K562 (cell line): Measurements from ENCODE around the gene ZNF410.
"Not testable (repeated sequence)": the region's sequence is repeated elsewhere in the genome, so short reads cannot be mapped to it uniquely, and the experiment has no call there.

Experiments
- CHD4 ChIP-seq: fragments of 200-600 bp; sonication (generic); IDR thresholded peaks from 3 replicates; pipeline ENCODE4 v1.6.1; 2012; ENCODE audit warnings: low read depth, mild to moderate bottlenecking, mixed read lengths, low read length, inconsistent platforms; ENCODE audit not compliant: insufficient read depth, insufficient replicate concordance, poor library complexity, severe bottlenecking
- EP300 ChIP-seq: IDR thresholded peaks from 2 replicates; pipeline ENCODE4 v1.6.1; 2012; ENCODE audit warnings: low read length, improper control_type of control experiment
- MTA1 ChIP-seq: fragments of 450-650 bp; IDR thresholded peaks from 2 replicates; pipeline ENCODE4 v1.6.1; 2017; ENCODE audit warnings: borderline replicate concordance
- RAD21 ChIP-seq, 2 experiments: fragments of 250-450 bp in 1 of 2; fragments of 450-650 bp in 1 of 2; sonication (Bioruptor Pico) in 1 of 2; formaldehyde crosslinking in 1 of 2; IDR thresholded peaks in 1 of 2; conservative IDR thresholded peaks in 1 of 2; 2 replicates each; pipeline versions ENCODE4 v1.4.0 to v1.8.0; 2020 to 2022; ENCODE audit warnings: mild to moderate bottlenecking in 2 of 2, moderate library complexity in 1 of 2
- SIN3A ChIP-seq, 2 experiments: fragments of 150-350 bp in 1 of 2; IDR thresholded peaks; 2 replicates each; pipeline ENCODE4 v1.6.1; 2011 to 2016; ENCODE audit warnings: borderline replicate concordance in 2 of 2, low read depth in 2 of 2, low read length in 2 of 2, mild to moderate bottlenecking in 2 of 2, moderate library complexity in 2 of 2; ENCODE audit not compliant: control insufficient read depth in 1 of 2
- U2AF1 ChIP-seq: fragments of 200-400 bp; formaldehyde crosslinking; optimal IDR thresholded peaks from 2 replicates; pipeline ENCODE3; 2017; ENCODE audit warnings: mild to moderate bottlenecking, low read depth, low read length, moderate library complexity
- ZNF174 ChIP-seq: fragments of 250-450 bp; sonication (Bioruptor Pico); IDR thresholded peaks from 2 replicates; pipeline ENCODE4 v1.4.0; 2020; ENCODE audit warnings: mild to moderate bottlenecking
- ZNF253 ChIP-seq: fragments of 250-450 bp; sonication (Bioruptor Pico); conservative IDR thresholded peaks from 2 replicates; pipeline ENCODE4 v1.6.1; 2021; ENCODE audit warnings: mild to moderate bottlenecking
- TF ChIP-seq, protein P1 (sequence below): fragments of 450-650 bp; IDR thresholded peaks from 2 replicates; pipeline ENCODE4 v1.6.1; 2016; ENCODE audit warnings: low read depth
- TF ChIP-seq, protein P2 (sequence below), 3 experiments: IDR thresholded peaks in 2 of 3; conservative IDR thresholded peaks in 1 of 3; 2 replicates each; pipeline ENCODE4 v1.5.1; 2011 to 2012; ENCODE audit warnings: low read length in 3 of 3, mild to moderate bottlenecking in 3 of 3, control low read depth in 2 of 3, improper control_type of control experiment in 1 of 3, inconsistent platforms in 1 of 3, low read depth in 1 of 3, mixed read lengths in 1 of 3, moderate library complexity in 1 of 3; ENCODE audit not compliant: insufficient read depth in 2 of 3
- TF ChIP-seq, protein P3 (sequence below): fragments of 450-650 bp; IDR thresholded peaks from 2 replicates; pipeline ENCODE4 v1.6.1; 2017; ENCODE audit warnings: antibody characterized with exemption, mild to moderate bottlenecking
- TF ChIP-seq, protein P4 (sequence below): fragments of 450-650 bp; IDR thresholded peaks from 2 replicates; pipeline ENCODE4 v1.6.1; 2016; ENCODE audit warnings: borderline replicate concordance

DNA sequence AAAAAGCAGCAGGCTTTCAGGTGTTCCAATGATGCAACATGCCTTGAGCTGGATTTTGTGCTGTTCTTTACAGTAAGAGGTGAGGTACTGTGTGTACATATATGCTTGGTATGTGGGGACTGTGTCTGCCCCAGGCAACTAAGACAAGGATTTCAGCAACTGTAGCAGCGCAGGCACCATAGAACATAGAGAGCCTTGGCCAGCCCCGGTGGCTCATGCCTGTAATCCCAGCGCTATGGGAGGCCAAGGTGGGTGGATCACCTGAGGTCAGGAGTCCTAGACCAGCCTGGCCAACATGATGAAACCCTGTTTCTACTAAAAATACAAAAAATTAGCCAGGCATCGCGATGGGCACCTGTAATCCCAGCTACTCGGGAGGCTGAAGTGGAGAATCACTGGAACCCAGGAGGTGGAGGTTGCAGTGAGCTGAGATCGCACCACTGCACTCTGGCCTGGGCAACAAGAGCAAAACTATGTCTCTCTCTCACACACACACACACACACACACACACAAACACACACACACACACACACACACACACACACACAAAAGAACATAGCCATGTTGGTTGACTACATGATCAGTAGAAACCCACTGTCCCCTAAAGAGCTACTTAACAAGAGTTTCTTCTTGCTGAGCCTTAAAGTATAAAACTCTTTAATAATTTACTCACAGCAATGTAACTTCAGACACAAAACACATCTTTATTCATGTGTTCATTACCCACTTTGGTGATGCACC is 48.2 kb upstream of the ZNF410 start:
- TF ChIP-seq, protein P1, sequence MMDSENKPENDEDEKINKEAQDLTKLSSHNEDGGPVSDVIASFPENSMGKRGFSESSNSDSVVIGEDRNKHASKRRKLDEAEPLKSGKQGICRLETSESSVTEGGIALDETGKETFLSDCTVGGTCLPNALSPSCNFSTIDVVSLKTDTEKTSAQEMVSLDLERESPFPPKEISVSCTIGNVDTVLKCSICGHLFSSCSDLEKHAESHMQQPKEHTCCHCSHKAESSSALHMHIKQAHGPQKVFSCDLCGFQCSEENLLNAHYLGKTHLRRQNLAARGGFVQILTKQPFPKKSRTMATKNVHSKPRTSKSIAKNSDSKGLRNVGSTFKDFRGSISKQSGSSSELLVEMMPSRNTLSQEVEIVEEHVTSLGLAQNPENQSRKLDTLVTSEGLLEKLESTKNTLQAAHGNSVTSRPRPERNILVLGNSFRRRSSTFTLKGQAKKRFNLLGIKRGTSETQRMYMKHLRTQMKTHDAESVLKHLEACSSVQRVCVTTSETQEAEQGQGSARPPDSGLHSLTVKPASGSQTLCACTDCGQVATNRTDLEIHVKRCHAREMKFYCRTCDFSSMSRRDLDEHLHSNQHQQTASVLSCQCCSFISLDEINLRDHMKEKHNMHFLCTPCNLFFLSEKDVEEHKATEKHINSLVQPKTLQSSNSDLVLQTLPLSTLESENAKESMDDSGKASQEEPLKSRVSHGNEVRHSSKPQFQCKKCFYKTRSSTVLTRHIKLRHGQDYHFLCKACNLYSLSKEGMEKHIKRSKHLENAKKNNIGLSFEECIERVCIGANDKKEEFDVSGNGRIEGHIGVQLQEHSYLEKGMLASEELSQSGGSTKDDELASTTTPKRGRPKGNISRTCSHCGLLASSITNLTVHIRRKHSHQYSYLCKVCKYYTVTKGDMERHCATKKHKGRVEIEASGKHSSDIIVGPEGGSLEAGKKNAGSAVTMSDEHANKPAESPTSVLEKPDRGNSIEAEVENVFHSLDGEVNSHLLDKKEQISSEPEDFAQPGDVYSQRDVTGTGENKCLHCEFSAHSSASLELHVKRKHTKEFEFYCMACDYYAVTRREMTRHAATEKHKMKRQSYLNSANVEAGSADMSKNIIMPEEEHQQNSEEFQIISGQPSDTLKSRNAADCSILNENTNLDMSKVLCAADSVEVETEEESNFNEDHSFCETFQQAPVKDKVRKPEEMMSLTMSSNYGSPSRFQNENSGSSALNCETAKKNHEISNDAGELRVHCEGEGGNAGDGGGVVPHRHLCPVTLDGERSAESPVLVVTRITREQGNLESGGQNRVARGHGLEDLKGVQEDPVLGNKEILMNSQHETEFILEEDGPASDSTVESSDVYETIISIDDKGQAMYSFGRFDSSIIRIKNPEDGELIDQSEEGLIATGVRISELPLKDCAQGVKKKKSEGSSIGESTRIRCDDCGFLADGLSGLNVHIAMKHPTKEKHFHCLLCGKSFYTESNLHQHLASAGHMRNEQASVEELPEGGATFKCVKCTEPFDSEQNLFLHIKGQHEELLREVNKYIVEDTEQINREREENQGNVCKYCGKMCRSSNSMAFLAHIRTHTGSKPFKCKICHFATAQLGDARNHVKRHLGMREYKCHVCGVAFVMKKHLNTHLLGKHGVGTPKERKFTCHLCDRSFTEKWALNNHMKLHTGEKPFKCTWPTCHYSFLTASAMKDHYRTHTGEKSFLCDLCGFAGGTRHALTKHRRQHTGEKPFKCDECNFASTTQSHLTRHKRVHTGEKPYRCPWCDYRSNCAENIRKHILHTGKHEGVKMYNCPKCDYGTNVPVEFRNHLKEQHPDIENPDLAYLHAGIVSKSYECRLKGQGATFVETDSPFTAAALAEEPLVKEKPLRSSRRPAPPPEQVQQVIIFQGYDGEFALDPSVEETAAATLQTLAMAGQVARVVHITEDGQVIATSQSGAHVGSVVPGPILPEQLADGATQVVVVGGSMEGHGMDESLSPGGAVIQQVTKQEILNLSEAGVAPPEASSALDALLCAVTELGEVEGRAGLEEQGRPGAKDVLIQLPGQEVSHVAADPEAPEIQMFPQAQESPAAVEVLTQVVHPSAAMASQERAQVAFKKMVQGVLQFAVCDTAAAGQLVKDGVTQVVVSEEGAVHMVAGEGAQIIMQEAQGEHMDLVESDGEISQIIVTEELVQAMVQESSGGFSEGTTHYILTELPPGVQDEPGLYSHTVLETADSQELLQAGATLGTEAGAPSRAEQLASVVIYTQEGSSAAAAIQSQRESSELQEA = not testable (repeated sequence)
- TF ChIP-seq, protein P2, sequence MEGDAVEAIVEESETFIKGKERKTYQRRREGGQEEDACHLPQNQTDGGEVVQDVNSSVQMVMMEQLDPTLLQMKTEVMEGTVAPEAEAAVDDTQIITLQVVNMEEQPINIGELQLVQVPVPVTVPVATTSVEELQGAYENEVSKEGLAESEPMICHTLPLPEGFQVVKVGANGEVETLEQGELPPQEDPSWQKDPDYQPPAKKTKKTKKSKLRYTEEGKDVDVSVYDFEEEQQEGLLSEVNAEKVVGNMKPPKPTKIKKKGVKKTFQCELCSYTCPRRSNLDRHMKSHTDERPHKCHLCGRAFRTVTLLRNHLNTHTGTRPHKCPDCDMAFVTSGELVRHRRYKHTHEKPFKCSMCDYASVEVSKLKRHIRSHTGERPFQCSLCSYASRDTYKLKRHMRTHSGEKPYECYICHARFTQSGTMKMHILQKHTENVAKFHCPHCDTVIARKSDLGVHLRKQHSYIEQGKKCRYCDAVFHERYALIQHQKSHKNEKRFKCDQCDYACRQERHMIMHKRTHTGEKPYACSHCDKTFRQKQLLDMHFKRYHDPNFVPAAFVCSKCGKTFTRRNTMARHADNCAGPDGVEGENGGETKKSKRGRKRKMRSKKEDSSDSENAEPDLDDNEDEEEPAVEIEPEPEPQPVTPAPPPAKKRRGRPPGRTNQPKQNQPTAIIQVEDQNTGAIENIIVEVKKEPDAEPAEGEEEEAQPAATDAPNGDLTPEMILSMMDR (IDR thresholded peaks at IDR 0.05 in 2 of 3, conservative IDR thresholded peaks at IDR 0.05 in 1 of 3; ENCODE audit: insufficient read depth in 2 of 3, low read depth in 1 of 3, low read length in 3 of 3) = not testable (repeated sequence)
- TF ChIP-seq, protein P3, sequence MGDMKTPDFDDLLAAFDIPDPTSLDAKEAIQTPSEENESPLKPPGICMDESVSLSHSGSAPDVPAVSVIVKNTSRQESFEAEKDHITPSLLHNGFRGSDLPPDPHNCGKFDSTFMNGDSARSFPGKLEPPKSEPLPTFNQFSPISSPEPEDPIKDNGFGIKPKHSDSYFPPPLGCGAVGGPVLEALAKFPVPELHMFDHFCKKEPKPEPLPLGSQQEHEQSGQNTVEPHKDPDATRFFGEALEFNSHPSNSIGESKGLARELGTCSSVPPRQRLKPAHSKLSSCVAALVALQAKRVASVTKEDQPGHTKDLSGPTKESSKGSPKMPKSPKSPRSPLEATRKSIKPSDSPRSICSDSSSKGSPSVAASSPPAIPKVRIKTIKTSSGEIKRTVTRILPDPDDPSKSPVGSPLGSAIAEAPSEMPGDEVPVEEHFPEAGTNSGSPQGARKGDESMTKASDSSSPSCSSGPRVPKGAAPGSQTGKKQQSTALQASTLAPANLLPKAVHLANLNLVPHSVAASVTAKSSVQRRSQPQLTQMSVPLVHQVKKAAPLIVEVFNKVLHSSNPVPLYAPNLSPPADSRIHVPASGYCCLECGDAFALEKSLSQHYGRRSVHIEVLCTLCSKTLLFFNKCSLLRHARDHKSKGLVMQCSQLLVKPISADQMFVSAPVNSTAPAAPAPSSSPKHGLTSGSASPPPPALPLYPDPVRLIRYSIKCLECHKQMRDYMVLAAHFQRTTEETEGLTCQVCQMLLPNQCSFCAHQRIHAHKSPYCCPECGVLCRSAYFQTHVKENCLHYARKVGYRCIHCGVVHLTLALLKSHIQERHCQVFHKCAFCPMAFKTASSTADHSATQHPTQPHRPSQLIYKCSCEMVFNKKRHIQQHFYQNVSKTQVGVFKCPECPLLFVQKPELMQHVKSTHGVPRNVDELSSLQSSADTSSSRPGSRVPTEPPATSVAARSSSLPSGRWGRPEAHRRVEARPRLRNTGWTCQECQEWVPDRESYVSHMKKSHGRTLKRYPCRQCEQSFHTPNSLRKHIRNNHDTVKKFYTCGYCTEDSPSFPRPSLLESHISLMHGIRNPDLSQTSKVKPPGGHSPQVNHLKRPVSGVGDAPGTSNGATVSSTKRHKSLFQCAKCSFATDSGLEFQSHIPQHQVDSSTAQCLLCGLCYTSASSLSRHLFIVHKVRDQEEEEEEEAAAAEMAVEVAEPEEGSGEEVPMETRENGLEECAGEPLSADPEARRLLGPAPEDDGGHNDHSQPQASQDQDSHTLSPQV = not testable (repeated sequence)
- TF ChIP-seq SIN3A (IDR thresholded peaks at IDR 0.05; ENCODE audit: borderline replicate concordance in 2 of 2, control insufficient read depth in 1 of 2, low read depth in 2 of 2, low read length in 2 of 2); MTA1; U2AF1; ZNF253 (CRISPR knock-in tag); CHD4; RAD21 (CRISPR knock-in tag; conservative IDR thresholded peaks at IDR 0.05 in 1 of 2, IDR thresholded peaks at IDR 0.05 in 1 of 2); EP300; ZNF174: not testable (repeated sequence)
- TF ChIP-seq, protein P4, sequence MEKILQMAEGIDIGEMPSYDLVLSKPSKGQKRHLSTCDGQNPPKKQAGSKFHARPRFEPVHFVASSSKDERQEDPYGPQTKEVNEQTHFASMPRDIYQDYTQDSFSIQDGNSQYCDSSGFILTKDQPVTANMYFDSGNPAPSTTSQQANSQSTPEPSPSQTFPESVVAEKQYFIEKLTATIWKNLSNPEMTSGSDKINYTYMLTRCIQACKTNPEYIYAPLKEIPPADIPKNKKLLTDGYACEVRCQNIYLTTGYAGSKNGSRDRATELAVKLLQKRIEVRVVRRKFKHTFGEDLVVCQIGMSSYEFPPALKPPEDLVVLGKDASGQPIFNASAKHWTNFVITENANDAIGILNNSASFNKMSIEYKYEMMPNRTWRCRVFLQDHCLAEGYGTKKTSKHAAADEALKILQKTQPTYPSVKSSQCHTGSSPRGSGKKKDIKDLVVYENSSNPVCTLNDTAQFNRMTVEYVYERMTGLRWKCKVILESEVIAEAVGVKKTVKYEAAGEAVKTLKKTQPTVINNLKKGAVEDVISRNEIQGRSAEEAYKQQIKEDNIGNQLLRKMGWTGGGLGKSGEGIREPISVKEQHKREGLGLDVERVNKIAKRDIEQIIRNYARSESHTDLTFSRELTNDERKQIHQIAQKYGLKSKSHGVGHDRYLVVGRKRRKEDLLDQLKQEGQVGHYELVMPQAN = not testable (repeated sequence)
